NK-92 treated with Interleukin-12 subunit alpha and Interleukin-12 subunit beta, amount 100 ng/mL, for 24 hours (cell line): Measurements from ENCODE around the gene HSBP1L1.

ENCODE experiments used
- DNase-seq: peaks from one replicate; lab custom pipeline; 2025; lab: John Stamatoyannopoulos, UW

The HSBP1L1 gene

GRCh38 chr18:79930020-79930642 is 34.3 kb upstream of the HSBP1L1 start:
- DNase-seq = no peak

GRCh38 chr18:79931475-79931874 is 33.0 kb upstream of the HSBP1L1 start:
- DNase-seq = no peak

- DNase-seq = no peak
These were observed 31.5 kb upstream of the HSBP1L1 start for GRCh38 chr18:79932907-79933306.

GRCh38 chr18:79933765-79934164 is 30.7 kb upstream of the HSBP1L1 start:
- no peak for DNase-seq

GRCh38 chr18:79934311-79935097 is 29.9 kb upstream of the HSBP1L1 start:
- no peak for DNase-seq

- DNase-seq = no peak
These were observed 29.4 kb upstream of the HSBP1L1 start for GRCh38 chr18:79935098-79935480.

GRCh38 chr18:79935499-79935898 is 28.9 kb upstream of the HSBP1L1 start:
- no peak for DNase-seq

- DNase-seq = no peak
These were observed 28.5 kb upstream of the HSBP1L1 start for GRCh38 chr18:79935925-79936324.

GRCh38 chr18:79936641-79937040 is 27.8 kb upstream of the HSBP1L1 start:
- DNase-seq = no peak

GRCh38 chr18:79937103-79937860 is 27.2 kb upstream of the HSBP1L1 start:
- DNase-seq = no peak

- DNase-seq = no peak
These were observed 26.2 kb upstream of the HSBP1L1 start for GRCh38 chr18:79938196-79938595.

GRCh38 chr18:79939096-79939495 is 25.3 kb upstream of the HSBP1L1 start:
- DNase-seq = no peak

- DNase-seq = no peak
These were observed 24.2 kb upstream of the HSBP1L1 start for GRCh38 chr18:79940126-79940813.

- no peak for DNase-seq
These were observed 23.5 kb upstream of the HSBP1L1 start for GRCh38 chr18:79940814-79941472.

GRCh38 chr18:79941473-79942119 is 22.8 kb upstream of the HSBP1L1 start:
- DNase-seq = no peak

- no peak for DNase-seq
These were observed 22.2 kb upstream of the HSBP1L1 start for GRCh38 chr18:79942211-79942610.

- DNase-seq = no peak
These were observed 21.4 kb upstream of the HSBP1L1 start for GRCh38 chr18:79942786-79943607.

GRCh38 chr18:79943608-79944125 is 20.8 kb upstream of the HSBP1L1 start:
- no peak for DNase-seq

GRCh38 chr18:79944126-79944731 is 20.2 kb upstream of the HSBP1L1 start:
- DNase-seq = no peak

- DNase-seq = no peak
These were observed 19.7 kb upstream of the HSBP1L1 start for GRCh38 chr18:79944746-79945117.
